NT2/D1 (cell line): ENCODE data around the gene PTPN6.

Experiments
- DNase-seq: peaks from one replicate; pipeline ENCODE4 v3.0.0-alpha.2; 2011; ENCODE audit warnings: low read depth, low spot score
- H3K27me3 ChIP-seq: 2 replicates; pipeline ENCODE4 v1.6.0; 2011; ENCODE audit warnings: mild to moderate bottlenecking; ENCODE audit not compliant: insufficient read length, insufficient read depth
- H3K36me3 ChIP-seq: 2 replicates; pipeline ENCODE4 v1.6.1; 2011; ENCODE audit warnings: mild to moderate bottlenecking, low read length, mixed read lengths; ENCODE audit not compliant: insufficient read depth, insufficient read length
- H3K4me1 ChIP-seq: 2 replicates; pipeline ENCODE4 v1.5.1; 2011; ENCODE audit not compliant: insufficient read depth, insufficient read length
- H3K4me3 ChIP-seq: 2 replicates; pipeline ENCODE4 v1.5.1; 2011; ENCODE audit warnings: low read depth; ENCODE audit not compliant: insufficient read length
- H3K9ac ChIP-seq: 2 replicates; pipeline ENCODE4 v1.6.0; 2011; ENCODE audit warnings: low read depth; ENCODE audit not compliant: insufficient read length
- H3K9me3 ChIP-seq: 2 replicates; pipeline ENCODE4 v1.5.1; 2011; ENCODE audit warnings: mild to moderate bottlenecking, low read length; ENCODE audit not compliant: insufficient read depth
- SUZ12 ChIP-seq: IDR thresholded peaks from 2 replicates; pipeline ENCODE4 v1.6.1; 2011; ENCODE audit not compliant: insufficient read length, insufficient read depth; ENCODE audit errors: extremely low read depth
- YY1 ChIP-seq: IDR thresholded peaks from 2 replicates; pipeline ENCODE4 v1.6.1; 2011; ENCODE audit not compliant: insufficient read length, insufficient read depth
- ZNF274 ChIP-seq: IDR thresholded peaks from 2 replicates; pipeline ENCODE4 v1.6.1; 2011; ENCODE audit warnings: mild to moderate bottlenecking, low read depth, low read length

The PTPN6 gene

DNA sequence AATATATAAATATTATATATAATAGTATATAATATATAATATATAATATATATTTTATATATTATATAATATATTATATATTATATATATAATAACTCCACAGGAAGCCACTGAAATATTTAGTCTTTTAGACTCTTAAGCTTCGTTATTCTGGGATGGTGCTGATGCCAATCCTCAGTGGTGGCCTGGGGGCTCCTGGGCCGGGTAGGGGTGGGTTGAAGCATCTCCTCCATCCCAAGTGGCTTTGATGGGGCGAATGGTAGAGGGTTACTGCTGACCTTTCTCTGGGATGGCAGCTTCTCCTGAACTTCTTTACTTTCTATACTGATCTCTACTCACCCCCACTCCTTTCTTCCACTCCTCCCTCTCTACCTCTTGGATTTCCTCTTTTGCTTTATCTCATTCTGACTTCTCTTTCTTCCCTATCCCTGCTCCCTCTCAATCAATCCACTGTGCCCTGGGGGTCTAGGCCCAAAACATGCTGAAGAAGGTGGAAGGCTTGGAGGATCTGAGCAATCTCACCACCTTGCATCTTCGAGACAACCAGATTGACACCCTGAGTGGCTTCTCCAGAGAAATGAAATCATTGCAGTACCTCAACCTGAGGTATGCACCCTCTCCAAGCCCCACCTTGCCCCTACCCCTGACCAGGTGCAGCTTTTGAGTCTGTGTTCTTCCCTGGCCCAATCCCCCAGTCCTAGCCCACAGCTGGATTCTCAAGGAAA lies 41.6 kb upstream of the PTPN6 start:
- TF ChIP-seq YY1 (no peak), ZNF274 (no peak), SUZ12 (no peak)
- Histone ChIP-seq H3K9me3 (no peaks in the 10 kb centered on the region), H3K4me3 (no peak overlapping the region), H3K9ac (no peak overlapping the region), H3K36me3 (peaks cover 5% of the 10 kb centered on the region), H3K4me1 (peaks cover 15% of the 10 kb centered on the region), H3K27me3 (peaks cover 16% of the 10 kb centered on the region)
- no peak for DNase-seq

DNA sequence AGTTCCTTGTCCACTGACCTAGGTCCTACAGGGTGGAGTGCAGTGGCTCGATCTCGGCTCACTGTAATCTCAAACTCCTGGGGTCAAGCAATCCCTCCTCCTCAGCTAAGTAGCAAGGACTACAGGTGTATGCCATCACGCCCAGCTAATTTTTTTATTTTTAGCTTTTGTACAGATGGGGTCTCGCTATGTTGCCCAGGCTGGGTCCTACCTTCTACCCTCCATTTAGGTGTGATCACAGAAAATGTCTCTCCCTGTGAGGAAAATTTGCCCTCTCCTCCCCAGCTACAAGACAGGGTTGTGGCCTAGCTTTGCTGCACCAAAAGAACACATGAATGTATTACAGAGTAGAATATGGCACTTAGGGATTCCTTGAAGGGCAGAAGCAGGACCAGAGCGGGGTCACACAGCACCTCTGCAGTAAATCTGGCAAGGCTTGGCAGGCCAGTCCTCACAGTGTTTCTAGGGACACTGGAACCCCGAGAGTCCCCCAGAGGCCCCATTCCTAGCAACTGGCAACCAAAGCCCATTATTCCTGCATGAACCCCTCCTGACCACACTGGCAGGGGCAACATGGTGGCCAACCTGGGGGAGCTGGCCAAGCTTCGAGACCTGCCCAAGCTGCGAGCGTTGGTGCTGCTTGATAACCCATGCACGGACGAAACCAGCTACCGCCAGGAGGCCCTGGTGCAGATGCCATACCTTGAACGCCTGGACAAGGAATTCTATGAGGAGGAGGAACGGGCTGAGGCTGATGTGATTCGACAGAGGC lies 38.8 kb upstream of the PTPN6 start:
- Histone ChIP-seq H3K4me1 (peaks cover 22% of the 10 kb centered on the region), H3K9me3 (no peaks in the 10 kb centered on the region), H3K36me3 (peaks cover 15% of the 10 kb centered on the region), H3K9ac (peak overlapping the region; percentile 29), H3K4me3 (no peak overlapping the region), H3K27me3 (peaks cover 9% of the 10 kb centered on the region)
- no peak for TF ChIP-seq YY1
- no peak for TF ChIP-seq SUZ12
- no peak for TF ChIP-seq ZNF274
- no peak for DNase-seq

DNA sequence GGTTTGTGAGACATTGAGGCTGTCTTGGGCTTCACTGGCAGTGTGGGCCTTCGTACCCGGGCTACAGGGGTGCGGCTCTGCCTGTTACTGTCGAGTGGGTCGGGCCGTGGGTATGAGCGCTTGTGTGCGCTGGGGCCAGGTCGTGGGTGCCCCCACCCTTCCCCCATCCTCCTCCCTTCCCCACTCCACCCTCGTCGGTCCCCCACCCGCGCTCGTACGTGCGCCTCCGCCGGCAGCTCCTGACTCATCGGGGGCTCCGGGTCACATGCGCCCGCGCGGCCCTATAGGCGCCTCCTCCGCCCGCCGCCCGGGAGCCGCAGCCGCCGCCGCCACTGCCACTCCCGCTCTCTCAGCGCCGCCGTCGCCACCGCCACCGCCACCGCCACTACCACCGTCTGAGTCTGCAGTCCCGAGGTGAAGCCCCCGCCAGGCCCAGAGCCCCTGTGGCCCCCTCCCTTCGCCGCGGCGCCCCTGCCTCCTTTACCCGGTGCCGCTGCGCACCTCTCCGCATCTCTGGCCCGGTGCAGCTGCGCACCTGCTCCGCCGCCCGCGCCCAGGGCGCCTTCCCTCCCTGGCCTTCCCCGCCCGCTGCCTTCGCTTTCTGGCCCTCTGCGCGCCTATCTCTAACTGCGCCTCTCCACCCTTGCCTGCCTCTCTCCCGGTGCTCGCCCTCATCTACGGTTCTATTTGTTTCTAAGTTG lies 36.8 kb upstream of the PTPN6 start, which contains the start of gene ENO2:
Gene ENO2 (plus strand): TSS at position 335 of the 701 bp plus-strand sequence. CDS start 1,253 bp downstream, outside the sequence.
- Histone ChIP-seq H3K27me3 (peaks cover 9% of the 10 kb centered on the region), H3K9ac (peak within 1 kb of the TSS; percentile 92), H3K4me3 (peak within 1 kb of the TSS; percentile 79), H3K4me1 (peaks cover 28% of the 10 kb centered on the region), H3K9me3 (no peaks in the 10 kb centered on the region), H3K36me3 (peaks cover 29% of the 10 kb centered on the region)
- DNase-seq, result no peak
- TF ChIP-seq YY1 (peak; percentile 6), ZNF274 (no peak), SUZ12 (no peak)

DNA sequence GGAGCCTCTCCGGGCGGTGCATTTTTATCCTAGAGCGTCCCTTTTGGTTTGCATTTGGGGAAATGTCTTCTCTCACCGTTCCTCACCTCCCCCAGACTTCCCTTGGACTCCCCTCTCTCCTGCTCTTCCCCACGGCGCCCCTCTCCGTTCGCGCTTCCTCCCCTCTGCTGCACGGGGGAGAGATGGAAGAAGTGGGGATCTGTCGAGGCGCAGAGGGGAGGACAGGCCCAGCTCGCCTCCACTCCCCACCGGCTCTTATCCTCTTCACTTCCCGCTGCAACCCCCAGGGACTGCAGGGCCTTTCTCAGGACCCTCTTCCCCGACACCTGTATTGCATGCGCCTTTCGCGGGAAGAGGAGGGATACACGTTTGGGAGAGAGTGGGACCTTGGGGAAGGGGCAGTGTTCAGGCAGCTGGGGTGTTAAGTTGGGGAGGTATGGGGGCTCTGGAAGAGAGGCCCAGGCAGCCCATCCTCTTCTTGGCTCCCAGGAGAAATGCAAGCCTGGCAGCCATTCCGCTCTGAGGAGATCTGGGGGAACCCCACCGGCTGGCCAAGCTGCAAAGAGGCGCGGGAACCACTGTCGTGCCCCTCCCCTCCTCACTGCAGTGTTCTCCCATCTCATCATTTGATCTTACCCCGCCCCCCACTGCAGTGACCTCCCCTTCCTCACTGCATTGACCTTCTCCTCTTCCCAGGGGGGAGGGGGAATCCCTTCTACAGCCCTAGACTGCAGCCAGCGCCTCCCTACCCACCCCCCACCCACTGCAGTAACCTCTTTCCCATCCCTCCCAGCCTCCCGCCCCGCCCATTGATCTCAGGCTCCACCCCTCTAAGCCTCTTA lies 36.0 kb upstream of the PTPN6 start:
- Histone ChIP-seq H3K27me3 (peaks cover 9% of the 10 kb centered on the region), H3K4me1 (peaks cover 28% of the 10 kb centered on the region), H3K9me3 (no peaks in the 10 kb centered on the region), H3K9ac (peak overlapping the region; percentile 92), H3K36me3 (peaks cover 36% of the 10 kb centered on the region), H3K4me3 (peak overlapping the region; percentile 79)
- no peak for DNase-seq
- no peak for TF ChIP-seq YY1
- TF ChIP-seq SUZ12, result no peak
- TF ChIP-seq ZNF274, result no peak

DNA sequence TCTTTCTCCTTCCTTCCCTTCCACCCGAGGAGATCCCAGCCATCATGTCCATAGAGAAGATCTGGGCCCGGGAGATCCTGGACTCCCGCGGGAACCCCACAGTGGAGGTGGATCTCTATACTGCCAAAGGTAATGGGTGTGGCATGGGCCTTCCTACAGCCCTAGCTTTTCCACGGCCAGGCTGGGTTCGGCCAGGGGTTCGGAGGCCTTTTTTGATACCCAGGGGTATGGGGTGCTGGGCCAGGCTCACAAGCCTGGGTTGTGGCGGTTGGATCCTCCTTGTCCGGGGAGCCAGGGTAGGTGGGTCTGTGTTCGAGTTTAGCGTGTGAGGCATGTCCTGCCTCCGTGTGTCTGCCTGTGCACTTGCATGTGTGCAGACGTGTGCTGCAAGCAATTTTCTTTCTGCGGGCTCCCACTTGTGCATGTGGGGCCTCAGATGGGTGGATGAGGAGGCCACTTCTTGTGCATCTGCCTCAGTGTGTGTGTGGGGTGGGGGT lies 35.3 kb upstream of the PTPN6 start:
- peak overlapping the region; percentile 83 for H3K9ac ChIP-seq
- H3K27me3 ChIP-seq, result peaks cover 9% of the 10 kb centered on the region

DNA sequence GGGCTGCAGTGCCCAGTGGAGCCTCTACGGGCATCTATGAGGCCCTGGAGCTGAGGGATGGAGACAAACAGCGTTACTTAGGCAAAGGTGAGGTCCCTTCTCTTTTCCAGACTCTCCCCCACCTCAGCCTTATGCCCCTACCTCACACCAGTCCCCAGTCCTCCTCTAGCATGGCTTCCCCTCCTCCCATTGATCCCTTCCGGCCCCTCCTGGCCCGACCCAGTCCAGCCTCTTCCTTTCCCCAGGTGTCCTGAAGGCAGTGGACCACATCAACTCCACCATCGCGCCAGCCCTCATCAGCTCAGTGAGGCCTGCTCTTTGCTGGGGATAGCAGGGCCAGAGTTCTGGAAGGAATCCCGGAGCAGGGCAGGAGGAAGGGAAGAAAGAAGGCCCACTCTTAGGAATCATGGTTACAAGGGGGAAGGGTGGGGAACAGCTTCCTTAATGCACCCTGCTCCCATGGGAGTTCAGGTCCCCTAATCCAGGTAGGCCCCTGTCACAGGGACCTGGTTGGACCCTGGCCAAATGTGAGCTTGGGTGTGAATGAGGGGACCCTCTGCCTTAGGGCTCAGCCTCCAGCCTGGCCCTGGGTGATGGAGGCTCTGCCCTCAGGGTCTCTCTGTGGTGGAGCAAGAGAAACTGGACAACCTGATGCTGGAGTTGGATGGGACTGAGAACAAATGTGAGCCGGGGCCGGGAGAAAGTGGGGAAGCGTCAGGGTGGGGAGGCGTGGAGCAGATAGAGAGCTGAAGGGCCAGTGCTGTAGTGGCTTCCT lies 34.5 kb upstream of the PTPN6 start:
- peaks cover 47% of the 10 kb centered on the region for H3K36me3 ChIP-seq
- H3K9ac ChIP-seq, result peak overlapping the region; percentile 83
- TF ChIP-seq YY1, result no peak
- TF ChIP-seq ZNF274, result no peak
- TF ChIP-seq SUZ12, result no peak
- peak overlapping the region; percentile 79 for H3K4me3 ChIP-seq
- no peak for DNase-seq
- H3K9me3 ChIP-seq, result no peaks in the 10 kb centered on the region
- peaks cover 9% of the 10 kb centered on the region for H3K27me3 ChIP-seq
- peaks cover 28% of the 10 kb centered on the region for H3K4me1 ChIP-seq

More for the DNA sequence above, 35.3 kb upstream of the PTPN6 start:
- DNase-seq, result no peak
- Histone ChIP-seq H3K36me3 (peaks cover 39% of the 10 kb centered on the region), H3K4me3 (peak overlapping the region; percentile 79), H3K9me3 (no peaks in the 10 kb centered on the region), H3K4me1 (peaks cover 28% of the 10 kb centered on the region)
- TF ChIP-seq ZNF274 (no peak), YY1 (no peak), SUZ12 (no peak)
